Sigmoid colon (tissue), 3 donors: ENCODE measurements around the gene HMBS.

Experiments used
- POLR2A ChIP-seq, 2 donors: fragments of 450-650 bp; IDR thresholded peaks; one replicate each; pipeline ENCODE4 v1.6.1; 2016; ENCODE audit warnings: antibody characterized with exemption in 2 of 2, mild to moderate bottlenecking in 2 of 2, moderate library complexity in 2 of 2
- TF ChIP-seq, protein P1 (sequence below), 4 experiments: fragments of 450-650 bp in 3 of 4; fragments of 200-600 bp in 1 of 4; IDR thresholded peaks; one replicate each; pipeline ENCODE4 v1.5.1; 2016 to 2019; ENCODE audit warnings: antibody characterized with exemption in 4 of 4, mild to moderate bottlenecking in 3 of 4, moderate library complexity in 2 of 4

DNA sequence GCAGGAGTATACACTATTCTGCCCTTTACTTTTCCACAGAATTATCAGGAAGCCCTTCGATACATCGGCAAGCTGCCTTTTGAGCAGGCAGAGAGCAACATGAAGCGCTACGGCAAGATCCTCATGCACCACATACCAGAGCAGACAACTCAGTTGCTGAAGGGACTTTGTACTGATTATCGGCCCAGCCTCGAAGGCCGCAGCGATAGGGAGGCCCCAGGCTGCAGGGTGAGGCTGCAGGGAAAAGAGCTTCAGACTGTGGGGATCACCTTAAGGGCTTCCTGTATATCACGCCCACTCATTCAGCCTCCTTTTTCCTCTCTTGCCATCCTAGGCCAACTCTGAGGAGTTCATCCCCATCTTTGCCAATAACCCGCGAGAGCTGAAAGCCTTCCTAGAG lies 6.8 kb upstream of the HMBS start:
- TF ChIP-seq, protein P1, sequence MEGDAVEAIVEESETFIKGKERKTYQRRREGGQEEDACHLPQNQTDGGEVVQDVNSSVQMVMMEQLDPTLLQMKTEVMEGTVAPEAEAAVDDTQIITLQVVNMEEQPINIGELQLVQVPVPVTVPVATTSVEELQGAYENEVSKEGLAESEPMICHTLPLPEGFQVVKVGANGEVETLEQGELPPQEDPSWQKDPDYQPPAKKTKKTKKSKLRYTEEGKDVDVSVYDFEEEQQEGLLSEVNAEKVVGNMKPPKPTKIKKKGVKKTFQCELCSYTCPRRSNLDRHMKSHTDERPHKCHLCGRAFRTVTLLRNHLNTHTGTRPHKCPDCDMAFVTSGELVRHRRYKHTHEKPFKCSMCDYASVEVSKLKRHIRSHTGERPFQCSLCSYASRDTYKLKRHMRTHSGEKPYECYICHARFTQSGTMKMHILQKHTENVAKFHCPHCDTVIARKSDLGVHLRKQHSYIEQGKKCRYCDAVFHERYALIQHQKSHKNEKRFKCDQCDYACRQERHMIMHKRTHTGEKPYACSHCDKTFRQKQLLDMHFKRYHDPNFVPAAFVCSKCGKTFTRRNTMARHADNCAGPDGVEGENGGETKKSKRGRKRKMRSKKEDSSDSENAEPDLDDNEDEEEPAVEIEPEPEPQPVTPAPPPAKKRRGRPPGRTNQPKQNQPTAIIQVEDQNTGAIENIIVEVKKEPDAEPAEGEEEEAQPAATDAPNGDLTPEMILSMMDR (IDR thresholded peaks at IDR 0.05), result no peak
- TF ChIP-seq POLR2A (IDR thresholded peaks at IDR 0.05), result no peak
